Stimulated activated CD4-positive, alpha-beta T cell treated with anti-CD3 and anti-CD28 coated beads, Interleukin-12 subunit alpha, Interleukin-12 subunit beta, amount 100 ng/mL, for 24 hours (primary cell): ENCODE data around the gene PFKFB3.
"Not testable (repeated sequence)": the region's sequence is repeated elsewhere in the genome, so short reads cannot be mapped to it uniquely, and the experiment has no call there.

Source experiments
- DNase-seq, 2 experiments: peaks; one replicate each; pipeline ENCODE4 v3.0.0-alpha.2; 2020; ENCODE audit warnings: low read depth in 2 of 2

The PFKFB3 gene

GRCh38 chr10:6236349-6237198 lies 33.8 kb downstream of the PFKFB3 start:
- DNase-seq, result no peak

- no peak for DNase-seq
Measured at GRCh38 chr10:6237199-6237530, 34.4 kb downstream of the PFKFB3 start.

DNA sequence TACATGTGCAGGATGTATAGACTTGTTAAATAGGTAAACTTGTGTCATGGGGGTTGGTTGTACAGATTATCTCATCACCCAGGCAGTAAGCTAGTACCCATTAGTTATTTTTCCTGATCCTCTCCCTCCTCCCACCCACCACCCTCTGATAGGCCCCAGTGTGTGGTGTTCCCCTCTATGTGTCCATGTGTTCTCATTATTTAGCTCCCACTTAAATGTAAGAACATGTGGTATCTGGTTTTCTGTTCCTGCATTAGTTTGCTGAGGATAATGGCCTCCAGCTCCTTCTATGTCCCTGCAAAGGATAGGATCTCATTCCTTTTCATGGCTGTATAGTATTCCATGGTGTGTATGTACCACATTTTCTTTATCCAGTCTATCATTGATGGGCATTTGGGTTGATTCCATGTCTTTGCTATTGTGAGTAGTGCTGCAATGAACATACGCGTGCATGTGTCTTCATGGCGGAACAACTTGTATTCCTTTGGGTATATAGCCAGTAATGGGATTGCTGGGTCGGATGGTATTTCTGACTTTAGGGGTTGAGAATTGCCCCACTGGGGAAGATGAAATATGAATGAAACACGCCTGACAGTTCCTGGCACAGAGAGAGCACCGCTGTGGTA lies 36.0 kb downstream of the PFKFB3 start:
- not testable (repeated sequence) for DNase-seq

DNA sequence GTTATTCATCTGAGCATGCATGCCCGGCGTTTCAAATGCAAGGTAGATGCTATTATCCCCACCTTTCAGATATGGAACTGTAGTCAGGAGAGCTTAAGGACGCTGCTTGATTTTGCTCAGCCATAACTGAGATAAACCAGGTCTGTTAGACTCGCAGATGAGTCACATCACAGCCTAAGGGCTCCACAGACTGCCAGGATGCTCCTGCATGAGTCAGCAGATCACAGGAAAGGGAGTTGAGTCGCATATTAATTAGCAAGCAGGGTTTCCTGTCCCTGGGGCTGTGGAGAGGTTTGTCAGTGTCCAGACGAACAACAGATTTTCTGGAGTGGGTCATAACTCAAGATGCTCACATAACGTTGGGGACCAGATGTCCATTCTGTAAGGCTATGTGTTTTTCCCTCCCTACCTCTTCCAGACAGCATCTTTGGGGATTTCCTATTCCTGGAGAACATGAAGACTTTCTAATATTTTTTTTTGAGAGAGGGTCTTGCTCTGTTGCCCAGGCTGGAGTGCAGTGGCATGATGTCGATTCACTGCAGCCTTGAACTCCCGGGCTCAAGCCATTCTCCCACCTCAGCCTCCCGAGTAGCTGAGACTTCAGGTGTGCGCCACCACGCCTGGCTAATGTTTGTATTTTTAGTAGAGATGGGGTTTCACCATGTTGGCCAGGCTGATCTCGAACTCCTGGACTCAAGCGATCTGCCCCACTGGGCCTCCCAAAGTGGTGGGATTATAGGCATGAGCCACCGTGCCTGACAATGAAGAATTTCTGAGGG lies 36.7 kb downstream of the PFKFB3 start:
- DNase-seq, result peak; percentile 43 to 63

DNA sequence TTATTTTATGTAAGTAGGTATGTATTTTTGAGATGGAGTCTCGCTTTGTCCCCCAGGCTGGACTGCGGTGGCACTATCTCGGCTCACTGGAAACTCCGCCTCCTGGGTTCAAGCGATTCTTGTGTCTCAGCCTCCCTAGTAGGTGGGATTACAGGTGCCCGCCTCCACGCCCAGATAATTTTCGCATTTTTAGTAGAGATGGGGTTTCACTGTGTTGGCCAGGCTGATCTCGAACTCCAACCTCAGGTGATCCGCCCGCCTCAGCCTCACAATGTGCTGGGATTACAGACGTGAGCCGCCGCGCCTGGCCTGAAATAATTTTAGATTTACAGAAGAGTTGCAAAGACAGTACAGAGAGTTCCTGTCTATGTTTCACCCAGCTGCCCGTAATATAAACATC lies 37.5 kb downstream of the PFKFB3 start:
- no peak for DNase-seq

DNA sequence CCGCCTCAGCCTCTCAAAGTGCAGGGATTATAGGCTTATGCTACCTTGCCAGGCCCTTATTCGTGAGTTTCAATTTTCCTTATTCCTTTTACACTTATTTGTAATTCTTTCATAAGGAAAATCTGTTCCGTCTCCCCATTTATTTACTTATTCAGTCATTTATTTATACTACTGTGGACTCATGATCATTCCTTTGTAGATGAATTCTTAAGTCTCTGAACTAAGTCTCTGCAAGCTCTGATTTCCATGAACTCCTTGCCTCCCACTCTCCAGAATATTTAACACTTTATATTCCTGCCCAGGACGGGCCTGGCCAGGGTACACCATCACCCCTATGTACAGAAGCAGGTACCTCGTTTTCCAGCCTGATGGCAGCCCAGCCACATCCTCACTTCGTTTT lies 39.4 kb downstream of the PFKFB3 start:
- DNase-seq, result no peak

- DNase-seq, result no peak
Measured at GRCh38 chr10:6244510-6244909, 41.8 kb downstream of the PFKFB3 start.

DNA sequence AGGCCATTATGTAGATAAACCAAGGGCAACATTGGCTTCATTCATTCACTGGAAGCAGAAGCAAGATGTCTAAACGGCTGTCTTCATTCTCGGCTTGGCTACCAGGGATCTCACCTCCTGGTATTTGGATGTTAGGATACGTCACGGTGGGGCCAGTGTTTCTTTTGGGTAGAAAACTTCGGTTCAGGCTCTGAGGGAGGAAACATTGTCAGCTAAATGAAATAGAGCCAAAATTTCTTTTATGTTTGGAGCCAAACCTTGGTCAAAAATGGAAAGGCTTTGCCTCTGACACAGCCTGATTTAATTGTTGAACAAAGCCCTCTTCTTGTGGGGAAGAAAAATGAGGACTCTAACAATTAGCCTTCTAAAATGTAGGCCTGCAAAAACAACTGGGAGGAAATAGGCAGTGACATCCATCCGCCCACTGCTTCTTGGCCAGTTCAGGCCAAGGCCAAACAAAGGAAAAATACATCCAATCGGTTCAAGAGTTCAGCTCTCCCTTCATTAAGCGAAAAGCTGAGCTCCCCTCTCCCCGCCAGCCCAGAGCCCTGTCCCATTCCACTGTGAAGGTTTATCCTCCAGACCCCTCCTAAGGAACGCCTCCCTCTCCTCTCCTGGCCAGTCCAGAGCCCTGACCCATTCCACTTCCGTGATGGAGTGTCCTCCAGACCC lies 44.4 kb downstream of the PFKFB3 start:
- DNase-seq, result no peak

DNA sequence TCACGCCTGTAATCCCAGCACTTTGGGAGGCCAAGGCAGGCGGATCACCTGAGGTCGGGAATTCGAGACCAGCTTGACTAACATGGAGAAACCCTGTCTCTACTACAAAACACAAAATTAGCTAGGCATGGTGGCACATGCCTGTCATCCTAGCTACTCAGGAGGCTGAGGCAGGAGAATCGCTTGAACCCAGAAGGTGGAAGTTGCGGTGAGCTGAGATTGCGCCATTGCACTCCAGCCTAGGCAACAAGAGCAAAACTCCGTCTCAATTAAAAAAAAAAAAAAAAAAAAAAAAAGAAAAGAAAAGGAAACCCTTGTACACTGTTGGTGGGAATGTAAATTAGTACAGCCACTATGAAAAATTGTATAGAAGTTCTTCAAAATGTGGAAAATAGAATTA lies 46.2 kb downstream of the PFKFB3 start:
- not testable (repeated sequence) for DNase-seq

DNA sequence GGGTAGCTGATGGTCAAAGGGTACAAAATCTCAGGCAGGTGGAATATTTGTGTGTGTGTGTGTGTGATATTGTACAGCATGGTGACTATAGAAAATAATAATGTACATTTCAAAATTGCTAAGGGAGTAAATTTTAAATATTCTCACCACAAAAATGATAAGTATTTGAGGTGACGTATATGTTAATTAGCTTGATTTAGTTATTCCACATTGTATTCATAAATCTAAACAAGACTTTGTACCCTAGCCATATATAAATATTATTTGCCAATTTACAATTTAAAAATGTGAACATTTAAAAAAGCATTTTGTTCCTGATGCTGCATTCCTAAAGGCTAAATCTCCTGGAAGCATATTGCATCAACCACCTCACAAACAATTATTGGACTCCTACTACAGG lies 47.0 kb downstream of the PFKFB3 start:
- no peak for DNase-seq

DNA sequence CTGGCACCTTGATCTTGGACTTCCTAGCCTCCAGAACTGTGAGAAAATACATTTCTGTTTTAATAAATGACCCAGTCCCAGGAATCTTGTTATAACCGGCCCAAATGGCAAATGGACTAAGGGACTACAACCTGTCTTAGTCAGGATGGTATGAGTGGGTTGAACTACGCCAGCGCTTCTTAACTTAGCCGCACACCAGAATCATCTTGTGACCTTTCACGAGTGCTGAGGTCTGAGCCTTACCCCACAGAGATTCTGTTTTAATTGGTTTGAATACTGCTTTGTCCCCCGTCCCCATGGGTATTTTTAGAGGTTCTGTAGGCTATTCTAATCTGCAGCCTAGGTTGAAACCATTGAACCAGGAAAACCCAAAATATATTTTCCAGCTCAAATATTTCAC lies 48.0 kb downstream of the PFKFB3 start:
- no peak for DNase-seq

DNA sequence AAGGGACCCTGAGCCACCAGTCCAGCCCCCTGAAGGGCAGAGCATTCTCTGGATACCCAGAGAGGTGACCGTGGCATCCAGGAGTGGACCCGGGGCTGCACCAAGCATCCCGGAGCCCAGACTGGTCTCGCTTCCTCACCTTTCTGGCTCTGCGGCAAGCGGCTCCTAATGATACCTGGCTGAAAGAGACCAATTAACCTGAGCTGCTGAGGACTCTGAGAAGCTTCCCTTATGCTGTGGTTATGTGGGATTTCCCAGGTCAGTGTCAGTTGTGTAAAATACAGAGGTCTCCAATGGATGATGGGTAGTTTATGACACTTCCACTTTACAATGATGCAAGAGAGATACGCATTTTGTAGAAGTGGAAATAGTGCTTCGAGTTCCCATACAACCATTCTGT lies 51.5 kb downstream of the PFKFB3 start:
- no peak for DNase-seq

DNA sequence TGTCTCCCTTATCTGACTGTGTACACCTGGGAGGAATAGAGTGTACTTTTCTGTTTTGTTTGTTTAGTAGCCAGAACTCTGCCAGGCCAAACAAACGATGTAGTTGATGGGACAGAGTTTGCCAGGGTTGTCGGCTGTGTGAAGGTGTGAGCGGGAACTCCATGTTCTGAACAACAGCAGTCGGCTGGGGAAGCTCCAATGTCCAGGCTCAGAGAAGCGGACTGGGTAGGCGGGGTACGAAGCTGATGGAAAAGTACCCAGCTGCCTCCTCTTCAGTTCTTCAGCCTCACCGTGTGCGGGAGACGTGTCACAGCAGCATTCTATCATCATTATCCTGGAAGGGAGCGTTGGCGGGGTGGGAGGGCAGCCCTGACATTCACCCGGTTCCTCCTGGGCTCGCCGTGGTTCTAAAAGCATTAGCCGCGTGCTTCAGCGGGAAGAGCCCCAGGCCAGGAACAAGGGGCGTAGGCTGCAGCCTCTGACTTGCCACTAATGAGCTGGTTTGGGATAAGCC lies 52.9 kb downstream of the PFKFB3 start:
- DNase-seq, result no peak

GRCh38 chr10:6256439-6256838 lies 53.7 kb downstream of the PFKFB3 start:
- no peak for DNase-seq

DNA sequence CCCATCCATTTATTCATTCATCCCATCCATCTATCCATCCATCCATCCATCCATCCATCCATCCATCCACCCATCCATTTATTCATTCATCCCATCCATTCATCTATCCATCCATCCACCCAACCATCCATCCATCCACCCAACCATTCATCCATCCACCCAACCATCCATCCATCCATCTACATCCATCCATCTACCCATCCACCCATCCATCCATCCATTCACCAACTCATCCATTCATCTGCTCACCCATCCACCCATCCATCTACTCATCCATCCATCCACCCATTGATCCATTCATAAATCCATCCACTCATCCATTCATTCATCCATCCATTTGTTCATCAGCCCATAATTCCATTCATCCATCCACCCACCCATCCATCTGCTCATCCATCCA lies 56.4 kb downstream of the PFKFB3 start:
- DNase-seq, result no peak

DNA sequence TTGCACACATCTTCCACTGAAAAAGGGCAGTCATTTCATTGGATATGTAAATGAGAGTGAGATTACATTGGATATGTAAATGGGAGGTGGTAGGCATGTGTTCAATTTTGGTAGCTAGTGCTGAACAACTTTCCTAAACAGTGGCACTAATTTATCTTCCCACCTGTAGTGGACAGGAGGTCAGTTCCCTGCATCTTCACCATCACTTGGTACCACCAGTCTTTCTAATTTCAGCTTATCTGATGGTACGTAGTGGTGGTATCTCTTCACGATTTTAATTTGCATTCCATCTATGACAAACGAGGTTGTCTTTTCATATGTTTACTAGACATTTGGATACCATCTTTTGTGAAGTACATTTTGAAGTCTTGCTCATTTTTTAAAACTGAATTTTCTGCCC lies 58.1 kb downstream of the PFKFB3 start:
- DNase-seq, result no peak

GRCh38 chr10:6267941-6268340 lies 65.2 kb downstream of the PFKFB3 start:
- DNase-seq, result no peak

- no peak for DNase-seq
Measured at GRCh38 chr10:6269432-6269831, 66.7 kb downstream of the PFKFB3 start.

- peak; percentile 44 to 64 for DNase-seq
Measured at GRCh38 chr10:6269953-6270867, 67.5 kb downstream of the PFKFB3 start.

DNA sequence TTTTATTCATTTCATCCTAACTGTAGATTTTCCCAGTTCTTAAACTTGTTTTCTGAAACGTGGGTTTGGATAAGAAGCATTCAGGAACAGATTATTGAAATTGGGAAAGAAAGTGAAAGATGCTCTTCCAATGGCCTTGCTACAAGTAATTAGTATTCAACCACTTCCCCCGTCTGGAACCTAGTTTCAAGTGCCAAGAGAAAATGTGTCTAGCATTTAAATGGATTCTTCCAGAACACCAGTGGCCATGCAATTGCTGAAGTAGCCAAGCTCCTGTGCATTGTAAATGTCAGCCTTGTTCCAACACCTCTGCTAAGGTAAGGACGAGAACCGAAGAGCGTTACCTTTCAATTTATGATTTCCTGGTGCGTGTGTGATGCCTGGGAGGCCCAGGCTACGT lies 68.2 kb downstream of the PFKFB3 start:
- DNase-seq, result no peak

- DNase-seq, result no peak
Measured at GRCh38 chr10:6271663-6272062, 68.9 kb downstream of the PFKFB3 start.
